Gastroesophageal sphincter (tissue), 3 donors: ENCODE results near the gene KLF17.

ENCODE experiments used
- EP300 ChIP-seq: sonication (generic); formaldehyde crosslinking; IDR thresholded peaks from one replicate; pipeline ENCODE4 v1.6.1; 2017; ENCODE audit warnings: antibody characterized with exemption, mild to moderate bottlenecking
- POLR2A ChIP-seq, 2 donors: fragments of 450-650 bp; IDR thresholded peaks; one replicate each; pipeline ENCODE4 v1.6.1; 2017; ENCODE audit warnings: antibody characterized with exemption in 2 of 2, mild to moderate bottlenecking in 2 of 2, moderate library complexity in 1 of 2
- POLR2AphosphoS5 ChIP-seq: sonication (generic); formaldehyde crosslinking; IDR thresholded peaks from one replicate; pipeline ENCODE4 v1.6.1; 2017; ENCODE audit warnings: antibody characterized with exemption
- TF ChIP-seq, protein P1 (sequence below), 4 experiments: fragments of 200-600 bp in 2 of 4; fragments of 450-650 bp in 2 of 4; sonication (generic) in 1 of 4; IDR thresholded peaks; one replicate each; pipeline ENCODE4 v1.5.1; 2017 to 2019; ENCODE audit warnings: antibody characterized with exemption in 4 of 4, mild to moderate bottlenecking in 2 of 4, moderate library complexity in 2 of 4

DNA sequence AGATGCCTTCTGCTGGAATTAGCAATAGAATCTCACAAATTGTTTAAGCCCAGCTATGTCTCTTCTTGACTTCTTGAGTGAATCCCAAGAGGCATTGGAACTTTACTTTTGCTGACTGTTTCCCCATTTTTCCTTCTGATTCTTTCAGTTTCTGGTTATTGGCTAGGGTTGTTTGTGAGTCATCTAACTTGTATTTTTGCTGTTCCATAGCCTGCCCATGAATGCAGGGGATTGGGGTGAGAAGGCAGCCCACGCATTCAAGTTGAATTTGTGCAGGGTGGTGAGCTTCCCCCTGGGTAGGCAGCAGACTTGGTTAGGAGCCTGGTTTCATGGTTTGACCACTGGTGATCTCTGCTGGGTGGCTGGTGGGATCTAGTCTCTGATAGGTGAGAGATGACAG, 10.4 kb upstream of the KLF17 start:
- TF ChIP-seq, protein P1, sequence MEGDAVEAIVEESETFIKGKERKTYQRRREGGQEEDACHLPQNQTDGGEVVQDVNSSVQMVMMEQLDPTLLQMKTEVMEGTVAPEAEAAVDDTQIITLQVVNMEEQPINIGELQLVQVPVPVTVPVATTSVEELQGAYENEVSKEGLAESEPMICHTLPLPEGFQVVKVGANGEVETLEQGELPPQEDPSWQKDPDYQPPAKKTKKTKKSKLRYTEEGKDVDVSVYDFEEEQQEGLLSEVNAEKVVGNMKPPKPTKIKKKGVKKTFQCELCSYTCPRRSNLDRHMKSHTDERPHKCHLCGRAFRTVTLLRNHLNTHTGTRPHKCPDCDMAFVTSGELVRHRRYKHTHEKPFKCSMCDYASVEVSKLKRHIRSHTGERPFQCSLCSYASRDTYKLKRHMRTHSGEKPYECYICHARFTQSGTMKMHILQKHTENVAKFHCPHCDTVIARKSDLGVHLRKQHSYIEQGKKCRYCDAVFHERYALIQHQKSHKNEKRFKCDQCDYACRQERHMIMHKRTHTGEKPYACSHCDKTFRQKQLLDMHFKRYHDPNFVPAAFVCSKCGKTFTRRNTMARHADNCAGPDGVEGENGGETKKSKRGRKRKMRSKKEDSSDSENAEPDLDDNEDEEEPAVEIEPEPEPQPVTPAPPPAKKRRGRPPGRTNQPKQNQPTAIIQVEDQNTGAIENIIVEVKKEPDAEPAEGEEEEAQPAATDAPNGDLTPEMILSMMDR (IDR thresholded peaks at IDR 0.05), result no peak
- TF ChIP-seq POLR2A (IDR thresholded peaks at IDR 0.05) (no peak), POLR2AphosphoS5 (no peak), EP300 (no peak)
